Cardiac muscle cell (in vitro differentiated cells and primary cell): ENCODE measurements around the gene TMEM98. TPM values are rescaled to one million over a fixed set of nuclear protein-coding genes. Genes with fewer than 3 reads are reported as not detected.

Source experiments
- DNase-seq, 2 donors: peaks; one replicate each; pipeline versions ENCODE4 v3.0.0 to v3.0.0-alpha.2; 2010 to 2017; ENCODE audit warnings: low read depth in 1 of 2, low spot score in 1 of 2
- H3K27ac ChIP-seq: fragments of 200-600 bp; sonication (generic); 2 replicates; pipeline ENCODE4 v1.5.1; 2016
- H3K27me3 ChIP-seq: fragments of 200-600 bp; sonication (generic); 2 replicates; pipeline ENCODE4 v1.6.0; 2016; ENCODE audit warnings: control low read depth
- H3K36me3 ChIP-seq: fragments of 200-600 bp; sonication (generic); 2 replicates; pipeline ENCODE4 v1.5.1; 2016; ENCODE audit warnings: control low read depth
- H3K4me1 ChIP-seq: fragments of 200-600 bp; sonication (generic); 2 replicates; pipeline ENCODE4 v1.8.1; 2017; ENCODE audit warnings: low read depth, mild to moderate bottlenecking, mixed run types
- H3K4me3 ChIP-seq: fragments of 200-600 bp; sonication (generic); 2 replicates; pipeline ENCODE4 v1.5.1; 2016; ENCODE audit warnings: mild to moderate bottlenecking
- H3K9me3 ChIP-seq: fragments of 200-600 bp; sonication (generic); 2 replicates; pipeline ENCODE4 v1.5.1; 2017; ENCODE audit warnings: low read depth, mild to moderate bottlenecking, control low read depth
- CTCF ChIP-seq: IDR thresholded peaks from 2 replicates; pipeline ENCODE4 v1.5.1; 2012; ENCODE audit warnings: low read depth, mild to moderate bottlenecking, low read length
- polyA plus RNA-seq: library from polyadenylated mRNA; unstranded; fragments of >200 nt; fragmentation: Nextera tagmentation; extraction: Ambion mirVana; gene quantifications from 2 replicates; pipeline ENCODE4 v1.2.1, GENCODE V29; 2016
- total RNA-seq: library from RNA; depleted of rRNA; stranded (reverse); fragments of >200 nt; gene quantifications from 2 replicates; pipeline ENCODE4 v1.2.3, GENCODE V29; 2016

TMEM98 gene
- total and polyA plus RNA-seq, 2 experiments from 2014 or later = 166 to 217 TPM

- peaks cover 10% of the 10 kb centered on the region for H3K4me1 ChIP-seq
- TF ChIP-seq CTCF = no peak
- H3K36me3 ChIP-seq = peaks cover 19% of the 10 kb centered on the region
- H3K4me3 ChIP-seq = no peak overlapping the region
- no peak overlapping the region for H3K27ac ChIP-seq
- H3K27me3 ChIP-seq = no peaks in the 10 kb centered on the region
- H3K9me3 ChIP-seq = no peaks in the 10 kb centered on the region
- DNase-seq = no peak
These were observed 3.7 kb downstream of the TMEM98 start for GRCh38 chr17:32931686-32932085.

GRCh38 chr17:32933881-32934280 is 5.9 kb downstream of the TMEM98 start:
- H3K27me3 ChIP-seq = no peaks in the 10 kb centered on the region
- no peak for TF ChIP-seq CTCF
- DNase-seq = no peak
- H3K4me1 ChIP-seq = peaks cover 9% of the 10 kb centered on the region
- H3K9me3 ChIP-seq = no peaks in the 10 kb centered on the region
- H3K36me3 ChIP-seq = peaks cover 22% of the 10 kb centered on the region
- H3K4me3 ChIP-seq = no peak overlapping the region
- H3K27ac ChIP-seq = no peak overlapping the region

GRCh38 chr17:32935726-32936125 is 7.8 kb downstream of the TMEM98 start:
- H3K27ac ChIP-seq = no peak overlapping the region
- H3K9me3 ChIP-seq = no peaks in the 10 kb centered on the region
- no peaks in the 10 kb centered on the region for H3K4me1 ChIP-seq
- no peak for TF ChIP-seq CTCF
- no peak for DNase-seq
- no peak overlapping the region for H3K4me3 ChIP-seq
- H3K36me3 ChIP-seq = peaks cover 22% of the 10 kb centered on the region
- H3K27me3 ChIP-seq = no peaks in the 10 kb centered on the region

GRCh38 chr17:32936186-32936893 is 8.4 kb downstream of the TMEM98 start:
- Histone ChIP-seq H3K4me1 (no peaks in the 10 kb centered on the region), H3K9me3 (no peaks in the 10 kb centered on the region), H3K27ac (no peak overlapping the region), H3K27me3 (no peaks in the 10 kb centered on the region), H3K4me3 (no peak overlapping the region), H3K36me3 (peaks cover 21% of the 10 kb centered on the region)
- DNase-seq = no peak
- no peak for TF ChIP-seq CTCF

GRCh38 chr17:32936894-32937500 is 9.0 kb downstream of the TMEM98 start:
- DNase-seq = peak; percentile 87 to 92
- peak overlapping the region; percentile 53 for H3K27ac ChIP-seq
- no peaks in the 10 kb centered on the region for H3K9me3 ChIP-seq
- H3K4me1 ChIP-seq = no peaks in the 10 kb centered on the region
- TF ChIP-seq CTCF = peak; percentile 88
- no peaks in the 10 kb centered on the region for H3K27me3 ChIP-seq
- peaks cover 25% of the 10 kb centered on the region for H3K36me3 ChIP-seq
- H3K4me3 ChIP-seq = no peak overlapping the region
